GM18498 (cell line): Measurements from ENCODE around the gene CLCA2.

Experiments used
- ATAC-seq: cut with Tn5 transposase; IDR thresholded peaks from one replicate; pipeline ENCODE4 v1.9.1; 2021; ENCODE audit warnings: mild to moderate bottlenecking, moderate library complexity; ENCODE audit not compliant: unreplicated experiment

The CLCA2 gene

GRCh38 chr1:86423873-86424272 is at the start of gene CLCA2:
Gene CLCA2 (plus strand): TSS chr1:86424171. CDS start chr1:86424248, 77 bp downstream.
- no peak for ATAC-seq

DNA sequence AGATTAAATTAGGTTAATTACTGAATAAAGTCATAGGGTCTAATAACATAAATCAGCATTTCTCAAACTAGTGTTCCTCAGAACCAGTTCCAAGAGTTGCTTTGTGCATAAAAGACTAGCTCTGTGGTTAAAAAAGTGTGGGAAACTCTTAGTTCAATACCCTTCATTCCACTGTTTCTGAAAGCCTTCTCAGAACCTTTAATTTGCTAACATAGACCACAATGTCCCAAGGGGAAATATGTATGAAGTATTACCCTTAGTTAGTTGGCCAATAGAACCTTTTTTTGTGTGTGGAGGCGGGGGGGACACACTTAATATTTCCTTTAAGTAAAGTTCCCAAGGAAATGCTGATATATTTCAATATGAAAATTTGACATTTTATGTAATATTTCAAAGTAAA is 48.3 kb upstream of the CLCA2 start:
- ATAC-seq, result no peak

- ATAC-seq, result no peak
Observed at GRCh38 chr1:86377341-86377740, 46.6 kb upstream of the CLCA2 start.

GRCh38 chr1:86378813-86379212 is 45.2 kb upstream of the CLCA2 start:
- no peak for ATAC-seq

DNA sequence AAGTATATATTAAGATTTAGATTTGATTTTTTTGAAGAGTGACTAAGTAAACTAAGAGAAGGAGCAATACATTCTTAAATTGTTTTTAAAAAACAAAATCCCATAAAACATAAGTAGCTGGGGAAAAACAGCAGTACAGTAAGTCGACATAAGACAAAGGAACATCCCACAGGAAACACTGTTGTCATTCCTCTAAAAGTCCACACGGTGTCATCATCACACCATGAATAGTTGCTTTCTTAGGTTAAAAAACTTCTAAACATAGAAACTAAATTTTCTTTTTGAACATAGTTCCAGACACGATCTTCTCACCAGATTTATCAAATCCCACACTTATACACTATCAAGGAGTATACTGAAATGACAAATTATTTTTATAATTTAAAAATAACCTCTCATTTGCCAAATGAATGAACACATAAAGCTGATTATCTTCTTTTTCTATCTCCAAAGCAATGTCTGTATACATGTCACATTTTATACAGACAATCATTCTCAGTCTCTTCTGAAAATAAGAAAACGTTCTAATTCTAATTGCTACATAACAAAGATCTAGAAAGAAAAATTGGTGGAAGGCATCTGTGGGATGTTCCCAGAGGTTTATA is 43.6 kb upstream of the CLCA2 start:
- peak; percentile 80 for ATAC-seq

GRCh38 chr1:86381223-86381622 is 42.7 kb upstream of the CLCA2 start:
- no peak for ATAC-seq

GRCh38 chr1:86382878-86383277 is 41.1 kb upstream of the CLCA2 start:
- no peak for ATAC-seq

GRCh38 chr1:86387916-86388627 is 35.9 kb upstream of the CLCA2 start:
- no peak for ATAC-seq

DNA sequence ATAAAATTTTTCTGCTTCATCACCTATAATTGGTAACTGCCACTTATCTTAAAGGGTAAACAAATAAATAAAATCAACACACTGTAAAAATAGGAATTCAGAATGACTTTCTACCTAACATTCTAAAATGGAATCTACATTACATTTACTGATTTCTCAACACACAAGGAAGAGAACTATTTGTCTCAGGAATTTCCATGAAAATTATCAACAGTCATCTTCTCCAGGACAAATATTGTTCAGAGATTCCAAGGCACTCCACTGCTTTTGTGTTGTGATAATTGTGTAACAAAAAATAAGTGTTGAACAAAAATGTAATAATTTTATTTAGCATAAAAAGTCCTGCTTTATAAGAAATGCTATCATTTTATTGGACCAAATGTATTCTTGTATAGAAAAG is 35.2 kb upstream of the CLCA2 start:
- no peak for ATAC-seq

DNA sequence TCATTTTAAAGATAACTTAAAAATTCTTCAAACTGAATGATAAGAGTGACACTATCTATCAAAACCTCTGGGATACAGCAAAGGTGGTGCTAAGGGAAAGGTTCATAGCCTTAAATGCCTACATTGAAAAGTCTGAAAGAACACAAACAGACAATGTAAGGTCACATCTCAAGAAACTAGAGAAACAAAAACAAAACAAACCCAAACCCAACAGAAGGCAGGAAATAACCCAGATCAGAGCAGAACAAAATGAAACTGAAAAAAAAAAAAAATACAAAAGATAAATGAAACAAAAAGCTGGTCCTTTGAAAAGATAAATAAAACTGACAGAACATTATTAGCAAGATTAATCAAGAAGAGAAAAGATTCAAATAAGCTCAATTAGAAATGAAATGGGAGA is 34.7 kb upstream of the CLCA2 start:
- peak; percentile 89 for ATAC-seq

DNA sequence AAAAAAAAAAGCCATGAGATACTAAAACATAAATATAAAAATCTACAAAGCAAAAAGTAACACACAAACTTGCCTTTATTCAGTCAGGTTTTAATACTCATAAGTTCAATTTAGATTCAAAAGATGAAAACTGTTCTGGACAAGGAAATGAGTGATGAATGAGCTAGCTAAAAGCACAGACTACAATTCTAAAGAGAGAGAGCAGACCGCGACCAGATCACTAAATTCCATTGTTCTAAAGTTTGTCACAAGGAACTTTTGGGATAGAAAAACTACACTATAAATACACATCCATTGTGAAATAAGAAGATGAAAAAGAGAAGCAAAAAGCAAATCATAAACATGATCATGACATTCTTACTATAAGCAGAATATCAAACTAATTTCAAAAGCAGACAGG is 29.6 kb upstream of the CLCA2 start:
- ATAC-seq, result no peak

- peak; percentile 100 for ATAC-seq
Observed at GRCh38 chr1:86395751-86396497, 28.0 kb upstream of the CLCA2 start, which contains the start of gene ODF2L. Gene ODF2L (minus strand): TSS chr1:86396323. CDS start chr1:86387027, 9,296 bp downstream.

- ATAC-seq, result peak; percentile 37
Observed at GRCh38 chr1:86396498-86396890, 27.5 kb upstream of the CLCA2 start.

DNA sequence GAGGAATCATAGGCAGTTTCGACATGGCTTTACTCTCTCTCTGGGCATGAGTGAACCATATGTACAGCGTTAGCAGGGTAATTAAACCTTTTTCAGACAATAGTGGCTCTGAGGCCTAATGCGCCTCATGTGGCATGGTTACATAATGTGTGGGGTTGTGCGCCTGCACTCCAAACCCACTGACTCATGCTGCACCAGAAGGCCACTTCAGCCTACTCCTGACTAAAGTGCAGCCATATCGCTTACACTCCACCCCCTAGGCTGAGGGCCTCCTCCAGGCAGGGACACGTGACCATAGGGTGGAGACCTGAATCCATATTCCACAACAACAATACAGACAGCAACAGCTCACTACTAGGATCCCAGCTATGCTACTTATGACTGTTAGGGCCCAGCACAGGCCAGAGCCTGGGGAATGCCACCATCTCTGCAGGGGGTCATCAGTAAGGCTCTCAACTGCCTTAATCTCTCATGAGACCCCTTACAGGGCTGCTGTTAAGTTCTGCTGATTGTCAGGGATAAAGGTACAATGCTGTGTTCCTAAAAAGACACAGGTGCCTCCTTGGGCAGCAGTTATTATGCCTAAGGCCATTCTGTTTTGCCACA is 14.5 kb upstream of the CLCA2 start:
- ATAC-seq, result no peak

DNA sequence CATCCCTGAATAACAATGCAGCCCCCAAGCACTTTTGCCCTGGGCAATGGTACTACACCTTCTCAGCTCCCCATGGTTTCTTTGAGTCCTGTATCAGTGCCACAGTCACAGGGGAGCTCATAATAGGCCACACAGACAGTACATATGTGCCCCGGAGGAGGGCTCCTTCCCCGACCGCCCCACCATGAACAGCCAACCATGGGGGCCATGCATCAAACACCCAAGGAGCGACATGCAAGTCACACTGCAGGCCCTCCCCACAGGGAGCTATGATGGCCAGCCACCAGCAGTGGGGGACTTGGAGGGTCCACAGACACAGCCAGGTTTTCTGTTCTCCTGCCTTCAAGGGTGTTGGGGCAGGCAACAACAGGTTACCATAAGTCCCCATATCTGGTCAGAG is 13.1 kb upstream of the CLCA2 start:
- ATAC-seq, result no peak

DNA sequence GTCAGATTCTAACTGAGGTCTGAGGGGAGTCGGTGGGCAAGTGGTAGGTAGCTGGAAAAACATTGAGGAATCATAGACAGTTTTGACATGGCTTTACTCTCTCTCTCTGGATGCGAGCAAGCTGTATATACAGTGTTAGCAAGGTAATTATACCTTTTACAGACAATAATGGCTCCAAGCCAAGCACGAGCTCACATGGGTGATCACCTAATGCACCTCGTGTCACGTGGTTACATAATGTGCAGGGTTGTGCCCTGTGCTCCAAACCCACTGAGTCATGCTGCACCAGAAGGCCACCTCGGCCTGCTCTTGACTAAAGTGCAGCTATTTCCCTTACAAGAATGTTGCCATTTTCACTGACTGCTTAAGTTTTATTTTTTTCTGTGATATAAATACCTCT is 7.6 kb upstream of the CLCA2 start:
- no peak for ATAC-seq

DNA sequence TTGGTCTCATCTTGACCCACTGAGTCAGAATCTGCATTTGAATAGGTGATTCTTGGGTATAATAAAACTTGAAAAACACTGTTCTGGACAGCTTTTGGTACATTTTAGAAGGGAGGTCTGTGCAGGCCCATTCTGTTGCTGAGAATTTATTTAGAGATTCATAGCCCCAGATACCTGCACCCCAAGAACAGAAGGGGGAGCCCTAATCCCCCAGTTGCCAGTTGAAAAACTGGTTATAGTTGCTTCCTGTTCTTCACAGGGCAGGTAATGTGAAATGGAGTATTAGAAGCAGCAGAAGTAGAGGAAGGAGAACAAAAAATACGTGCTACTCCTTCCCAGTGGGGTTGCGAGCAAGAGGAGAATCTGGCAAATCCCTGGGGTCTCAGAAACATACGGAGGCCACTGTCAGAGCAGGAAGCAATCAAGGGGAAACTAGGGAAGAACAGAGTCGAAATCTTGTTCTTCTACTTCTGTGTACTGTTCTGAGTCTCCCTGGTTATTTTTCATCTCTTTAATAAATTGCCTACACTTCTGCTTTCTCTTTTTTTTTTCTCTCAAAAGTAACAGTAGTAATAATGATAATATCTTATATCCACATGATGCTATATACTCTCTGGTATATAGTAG is 4.6 kb upstream of the CLCA2 start:
- peak; percentile 83 for ATAC-seq

GRCh38 chr1:86421601-86422280 is 2.2 kb upstream of the CLCA2 start:
- ATAC-seq, result no peak

GRCh38 chr1:86423473-86423872 is 498 bp upstream of the CLCA2 start:
- no peak for ATAC-seq

GRCh38 chr1:86429122-86429725 is 5.3 kb downstream of the CLCA2 start:
- no peak for ATAC-seq
